GM19452 (cell line): Measurements from ENCODE around the gene C3orf52.
A peak's percentile ranks its signal among the peaks of the same experiment; 100 is the strongest.
"Not testable (repeated sequence)": the region's sequence is repeated elsewhere in the genome, so short reads cannot be mapped to it uniquely, and the experiment has no call there.

Experiments used
- ATAC-seq: cut with Tn5 transposase; IDR thresholded peaks from one replicate; pipeline ENCODE4 v1.9.1; 2021; ENCODE audit not compliant: unreplicated experiment

C3orf52 gene, protein sequence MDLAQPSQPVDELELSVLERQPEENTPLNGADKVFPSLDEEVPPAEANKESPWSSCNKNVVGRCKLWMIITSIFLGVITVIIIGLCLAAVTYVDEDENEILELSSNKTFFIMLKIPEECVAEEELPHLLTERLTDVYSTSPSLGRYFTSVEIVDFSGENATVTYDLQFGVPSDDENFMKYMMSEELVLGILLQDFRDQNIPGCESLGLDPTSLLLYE

DNA sequence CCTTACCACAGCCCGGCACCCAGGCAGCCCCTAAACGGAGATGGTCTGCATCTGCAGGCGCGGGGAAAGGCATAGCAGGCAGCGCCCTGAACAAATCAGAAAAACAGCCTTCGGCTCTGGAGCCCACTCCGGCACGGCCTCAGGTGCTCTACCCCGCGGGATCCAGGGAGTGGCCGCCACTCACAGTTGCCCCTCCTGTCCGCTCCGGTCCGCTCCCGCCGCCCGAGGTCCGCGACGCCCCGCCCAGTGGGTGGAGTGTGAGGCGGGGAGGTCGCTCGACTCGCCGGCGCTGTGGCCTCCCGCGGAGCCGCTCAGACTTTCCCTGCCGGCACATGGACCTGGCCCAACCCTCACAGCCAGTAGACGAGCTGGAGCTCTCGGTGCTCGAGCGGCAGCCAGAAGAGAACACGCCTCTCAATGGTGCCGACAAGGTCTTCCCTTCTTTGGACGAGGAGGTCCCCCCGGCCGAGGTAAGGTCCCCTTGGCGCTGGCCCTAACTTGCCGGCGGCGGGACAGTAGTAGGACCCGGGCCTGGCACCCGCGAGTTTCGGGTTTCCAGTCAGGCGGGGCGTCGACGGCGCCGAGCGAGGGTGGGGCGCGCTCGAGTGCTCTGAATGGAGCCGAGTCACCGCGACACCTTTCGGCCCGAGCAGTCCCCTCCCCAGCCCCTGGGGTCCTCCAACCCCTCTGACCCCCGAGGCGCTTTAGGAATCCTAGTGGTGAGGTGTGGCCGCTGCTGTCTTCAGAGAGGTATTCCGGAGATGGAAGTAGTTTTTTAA is at the start of gene C3orf52:
Gene C3orf52, plus strand, starts transcription at position 314 of the 779 bp plus-strand sequence. Its CDS starts 19 bp downstream, at position 333.
- peak; percentile 85 for ATAC-seq

DNA sequence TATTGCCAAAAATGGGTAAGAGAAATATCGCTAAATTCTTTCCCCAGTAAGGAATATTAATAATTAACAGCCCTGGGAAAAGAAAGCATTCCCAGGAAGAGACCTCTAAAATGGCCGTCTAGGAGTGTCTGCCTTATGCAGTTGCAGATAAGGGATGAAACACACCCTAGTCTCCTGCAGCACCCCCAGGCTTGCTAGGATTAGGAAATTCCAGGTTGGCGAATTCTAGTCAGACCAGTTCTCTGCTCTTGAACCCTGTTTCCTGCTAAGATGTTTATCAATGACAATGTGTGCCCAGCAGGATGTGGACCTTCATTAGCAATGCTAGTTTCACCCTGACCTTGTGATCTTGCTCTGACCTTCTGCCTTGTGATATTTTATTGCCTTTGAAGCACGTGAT is 49.0 kb upstream of the C3orf52 start:
- not testable (repeated sequence) for ATAC-seq

DNA sequence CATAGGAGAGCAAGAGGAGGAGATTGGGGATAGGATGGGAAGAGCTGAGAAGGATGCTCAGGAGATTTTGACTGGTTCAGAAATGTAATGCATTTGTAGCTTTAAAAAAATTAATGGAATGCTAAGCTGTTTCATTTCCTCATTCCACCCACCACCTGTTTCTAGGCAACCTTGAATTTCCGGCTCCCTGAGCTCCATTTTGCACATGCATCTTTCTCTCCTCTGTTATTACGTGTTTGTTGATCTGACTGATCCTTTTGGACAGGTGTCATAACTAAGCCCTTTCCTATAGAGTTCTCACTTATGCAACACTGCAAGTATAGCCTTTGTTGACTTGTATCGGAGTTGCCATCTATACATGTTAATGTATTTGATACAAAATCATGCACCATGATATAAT is 47.3 kb upstream of the C3orf52 start:
- ATAC-seq: no peak

DNA sequence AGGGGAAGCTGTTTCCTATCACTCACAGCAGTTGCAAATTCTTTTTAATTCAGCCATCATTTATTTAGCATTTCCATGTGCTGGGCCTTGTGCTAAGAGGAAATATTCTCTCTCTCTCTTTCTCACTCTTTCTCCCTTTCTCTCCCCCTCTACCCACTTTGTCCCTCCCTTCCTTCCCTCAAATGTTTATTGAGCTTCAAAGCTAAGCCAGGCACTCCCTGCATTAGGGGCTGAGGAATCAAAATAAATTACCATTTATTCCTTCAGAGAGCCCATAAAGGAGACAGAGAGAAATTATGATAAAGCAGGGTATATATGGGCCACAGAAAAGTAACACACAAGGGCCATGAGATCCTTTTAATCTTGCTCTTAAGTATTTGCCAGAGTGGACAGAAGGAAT is 44.9 kb upstream of the C3orf52 start:
- no peak for ATAC-seq

DNA sequence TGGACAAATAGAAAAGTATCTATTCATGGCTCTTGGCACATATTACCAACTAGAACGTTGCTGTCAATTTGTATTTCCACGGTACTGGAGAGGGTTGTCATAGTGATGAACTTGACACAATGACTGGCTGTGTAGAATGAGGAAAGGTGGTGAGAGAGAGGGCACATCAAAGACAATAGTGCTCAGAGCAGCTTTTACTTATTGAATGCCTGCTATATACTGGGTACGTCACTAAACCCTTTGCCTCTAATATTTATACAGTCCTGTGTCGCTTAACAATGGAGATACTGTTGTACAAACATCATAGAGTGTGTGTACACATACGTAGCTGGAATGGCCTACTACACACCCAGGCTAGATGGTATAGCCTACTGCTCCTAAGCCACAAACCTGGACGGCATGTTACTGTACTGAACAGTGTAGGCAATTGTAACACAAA is 43.3 kb upstream of the C3orf52 start:
- ATAC-seq: no peak

DNA sequence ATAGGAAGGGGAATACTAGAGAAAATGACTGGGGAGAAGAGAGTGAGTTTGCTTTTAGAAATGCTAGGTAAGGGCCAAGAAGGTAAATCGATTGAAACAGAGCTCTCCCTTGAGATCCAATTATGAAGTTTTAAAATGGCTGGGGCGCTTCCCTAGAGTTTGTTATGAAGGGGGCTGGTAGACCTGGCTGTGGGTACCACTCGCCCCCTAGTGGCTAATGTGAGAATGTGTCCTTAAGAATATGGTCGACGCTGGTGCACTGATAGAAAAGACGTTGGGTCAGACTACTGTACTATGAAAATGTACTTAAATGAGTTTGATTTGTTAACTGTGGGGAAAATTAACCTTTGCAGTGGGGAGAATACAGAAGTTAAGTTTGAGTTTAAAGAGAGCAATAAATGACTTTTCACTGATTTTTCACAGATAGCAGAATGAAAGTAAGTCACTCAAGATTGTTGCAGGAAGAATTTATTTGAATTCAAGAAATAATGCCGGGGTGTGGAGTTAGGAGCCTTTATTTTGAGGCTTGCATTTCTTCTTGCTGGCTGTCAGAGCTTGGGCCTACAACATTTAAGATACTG is 42.5 kb upstream of the C3orf52 start:
- peak; percentile 93 for ATAC-seq

DNA sequence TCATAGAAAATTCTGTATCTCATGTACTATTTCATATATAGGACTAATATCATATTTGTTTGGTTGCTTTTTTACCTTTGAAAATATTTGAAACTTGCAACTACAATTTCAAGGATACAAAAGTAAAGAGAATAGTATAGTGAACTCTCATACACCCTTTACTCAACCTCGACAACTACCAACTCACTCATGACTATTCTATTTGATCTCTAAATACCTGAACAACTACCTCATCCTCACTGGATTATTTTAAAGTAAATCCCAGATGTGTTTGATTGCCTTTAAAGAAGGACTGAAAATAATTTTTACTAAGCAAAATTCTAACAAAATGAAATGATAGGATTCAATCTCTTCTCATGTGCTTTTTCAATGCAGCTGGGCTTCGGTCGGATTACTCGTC is 39.6 kb upstream of the C3orf52 start:
- ATAC-seq: no peak

DNA sequence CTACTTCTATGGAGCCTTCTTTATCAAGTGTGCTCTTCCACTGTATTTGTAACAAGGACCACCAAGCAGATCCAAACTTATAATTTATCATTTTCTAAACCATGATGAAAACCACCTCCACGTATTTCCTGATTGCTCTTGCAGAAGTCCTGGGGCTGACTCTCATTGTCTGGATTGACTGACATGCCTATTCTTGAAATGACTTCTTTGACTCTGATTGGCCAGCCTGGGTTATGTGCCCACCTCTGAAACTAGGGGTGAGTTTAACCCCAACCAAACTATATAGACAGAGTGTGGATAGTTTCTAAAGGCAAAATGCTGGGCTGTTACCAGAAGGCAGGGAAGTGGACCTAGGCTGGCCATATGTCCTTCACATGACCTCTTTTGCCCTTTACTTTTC is 38.9 kb upstream of the C3orf52 start:
- ATAC-seq: no peak

DNA sequence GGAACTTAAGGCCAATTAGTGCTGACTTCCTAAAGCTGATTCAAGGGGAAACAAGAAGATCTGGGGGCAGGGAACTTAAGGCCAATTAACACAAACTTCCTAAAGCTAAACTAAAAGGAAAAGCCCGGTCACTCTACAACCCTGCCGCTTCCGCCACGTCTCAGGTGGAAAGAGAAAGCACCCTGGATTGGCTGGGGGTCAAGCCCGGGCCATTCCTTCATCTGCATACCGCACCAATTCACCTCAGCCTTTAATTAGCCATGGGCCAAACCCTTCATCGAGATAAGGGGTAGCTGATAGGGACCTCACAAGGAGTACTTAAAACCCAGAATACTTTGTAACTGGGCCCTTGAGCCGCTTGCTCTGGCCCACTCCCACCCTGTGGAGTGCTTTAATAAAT is 37.3 kb upstream of the C3orf52 start:
- no peak for ATAC-seq

DNA sequence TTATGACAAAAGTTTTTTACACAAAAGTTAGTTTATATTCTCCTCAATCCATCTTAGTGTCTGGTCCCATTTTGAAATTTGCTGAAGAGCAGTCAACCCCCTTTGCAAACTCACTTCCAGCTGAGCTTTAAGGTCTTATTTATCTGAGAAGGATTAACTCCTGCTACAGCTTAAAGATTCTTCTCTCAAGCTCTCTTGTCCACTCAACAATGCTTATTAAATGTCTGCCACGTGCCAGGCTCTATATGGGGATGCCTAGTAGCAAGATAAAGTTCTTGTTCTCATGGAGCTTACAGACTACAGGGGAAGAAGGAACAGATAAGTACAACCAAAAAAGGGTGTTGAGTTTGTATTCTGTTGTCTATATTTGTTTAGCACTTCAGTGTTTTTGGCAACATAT is 33.0 kb upstream of the C3orf52 start:
- no peak for ATAC-seq

DNA sequence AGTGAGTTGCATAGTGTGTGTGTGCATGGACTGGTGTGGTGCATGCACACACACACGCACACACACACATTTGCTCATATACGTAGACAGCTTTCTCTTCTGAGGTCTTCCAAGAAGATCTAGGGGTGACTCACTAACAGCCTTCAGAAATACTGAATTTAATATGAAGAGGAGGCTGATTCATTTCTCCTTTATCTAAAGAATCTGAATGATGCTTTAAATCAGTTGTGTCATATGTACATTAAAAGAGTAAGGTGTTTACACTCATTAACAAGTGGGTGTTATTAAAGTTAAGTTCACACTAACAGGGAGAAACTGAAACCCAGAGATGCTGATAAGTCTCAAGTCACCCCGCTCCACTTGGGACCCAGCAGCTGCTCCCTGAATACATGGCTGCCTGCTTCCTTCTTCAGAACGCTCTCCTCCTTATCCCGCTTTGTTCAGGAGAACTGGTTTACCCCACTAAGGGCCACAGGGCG is 29.7 kb upstream of the C3orf52 start:
- ATAC-seq: no peak

DNA sequence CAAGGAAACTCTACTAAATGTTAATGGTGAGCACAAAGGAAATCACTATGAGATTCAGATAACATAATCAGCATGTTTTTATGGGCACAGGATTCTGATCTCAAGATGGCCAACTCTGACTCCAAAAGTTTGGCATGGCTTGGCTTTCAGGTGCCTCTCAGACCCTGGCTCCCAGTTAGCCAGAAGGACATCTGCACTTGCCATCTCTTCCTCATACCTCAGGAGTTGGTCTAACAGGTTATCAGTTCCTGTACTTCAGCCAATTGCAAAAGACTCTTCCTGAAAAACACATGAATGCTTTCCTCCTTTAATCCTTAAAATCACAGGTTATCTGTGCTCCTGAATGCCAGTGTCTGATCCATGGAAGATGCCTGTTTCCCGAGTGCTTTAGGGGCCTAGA is 26.7 kb upstream of the C3orf52 start:
- ATAC-seq: no peak

DNA sequence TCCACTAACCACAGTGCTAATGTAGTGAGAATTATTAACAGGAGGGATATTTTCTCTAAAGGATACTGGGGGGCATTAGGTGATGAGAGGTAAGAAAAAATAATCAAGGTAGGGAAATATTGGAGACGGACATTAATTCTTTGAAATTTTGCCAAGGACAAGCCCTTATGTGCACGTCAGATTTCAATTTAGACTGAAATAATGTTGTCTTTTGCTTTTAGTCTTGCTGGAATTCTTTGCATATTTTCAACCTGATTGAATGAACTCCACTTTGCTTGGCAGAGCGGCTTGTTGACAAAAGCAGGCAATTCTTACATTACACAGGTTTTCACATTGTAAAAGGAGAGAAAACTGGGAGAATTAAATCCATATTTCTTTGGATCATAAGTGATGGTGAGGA is 25.0 kb upstream of the C3orf52 start:
- no peak for ATAC-seq

DNA sequence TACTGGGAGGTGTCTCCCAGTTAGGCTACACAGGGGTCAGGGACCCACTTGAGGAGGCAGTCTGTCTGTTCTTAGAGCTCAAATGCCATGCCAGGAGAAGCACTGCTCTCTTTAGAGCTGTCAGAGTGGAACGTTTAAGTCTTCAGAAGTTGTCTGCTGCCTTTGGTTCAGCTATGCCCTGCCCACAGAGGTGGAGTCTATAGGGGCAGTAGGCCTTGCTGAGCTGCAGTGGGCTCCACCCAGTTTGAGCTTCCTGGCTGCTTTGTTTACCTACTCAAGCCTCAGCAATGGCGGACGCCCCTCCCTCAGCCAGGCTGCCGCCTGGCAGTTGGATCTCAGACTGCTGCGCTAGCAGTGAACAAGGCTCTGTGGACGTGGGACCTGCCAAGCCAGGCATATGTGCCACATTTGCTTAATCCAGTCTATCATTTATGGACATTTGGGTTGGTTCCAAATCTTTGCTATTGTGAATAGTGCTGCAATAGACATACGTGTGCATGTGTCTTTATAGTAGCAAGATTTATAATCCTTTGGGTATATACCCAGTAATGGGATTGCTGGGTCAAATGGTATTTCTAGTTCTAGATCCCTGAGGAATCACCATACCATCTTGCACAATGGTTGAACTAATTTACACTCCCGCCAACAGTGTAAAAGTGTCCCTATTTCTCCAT is 13.7 kb upstream of the C3orf52 start:
- ATAC-seq: not testable (repeated sequence)

DNA sequence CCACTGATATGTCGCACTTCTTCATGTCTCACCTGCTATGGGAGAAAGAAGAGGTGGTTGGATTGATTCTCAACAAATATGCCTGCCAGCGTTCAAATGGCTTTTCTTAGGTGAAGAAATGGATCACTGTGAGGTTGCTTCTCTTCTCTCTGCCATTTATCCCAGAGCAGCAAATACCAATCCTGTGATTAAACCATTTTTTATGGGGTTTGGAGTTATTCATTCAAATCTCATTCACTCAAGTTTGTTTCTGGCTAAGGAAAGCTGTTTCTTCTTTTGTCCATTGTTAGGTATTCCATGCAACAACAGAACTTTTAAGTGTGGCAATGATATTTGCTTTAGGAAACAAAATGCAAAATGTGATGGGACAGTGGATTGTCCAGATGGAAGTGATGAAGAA is 12.2 kb upstream of the C3orf52 start:
- no peak for ATAC-seq

DNA sequence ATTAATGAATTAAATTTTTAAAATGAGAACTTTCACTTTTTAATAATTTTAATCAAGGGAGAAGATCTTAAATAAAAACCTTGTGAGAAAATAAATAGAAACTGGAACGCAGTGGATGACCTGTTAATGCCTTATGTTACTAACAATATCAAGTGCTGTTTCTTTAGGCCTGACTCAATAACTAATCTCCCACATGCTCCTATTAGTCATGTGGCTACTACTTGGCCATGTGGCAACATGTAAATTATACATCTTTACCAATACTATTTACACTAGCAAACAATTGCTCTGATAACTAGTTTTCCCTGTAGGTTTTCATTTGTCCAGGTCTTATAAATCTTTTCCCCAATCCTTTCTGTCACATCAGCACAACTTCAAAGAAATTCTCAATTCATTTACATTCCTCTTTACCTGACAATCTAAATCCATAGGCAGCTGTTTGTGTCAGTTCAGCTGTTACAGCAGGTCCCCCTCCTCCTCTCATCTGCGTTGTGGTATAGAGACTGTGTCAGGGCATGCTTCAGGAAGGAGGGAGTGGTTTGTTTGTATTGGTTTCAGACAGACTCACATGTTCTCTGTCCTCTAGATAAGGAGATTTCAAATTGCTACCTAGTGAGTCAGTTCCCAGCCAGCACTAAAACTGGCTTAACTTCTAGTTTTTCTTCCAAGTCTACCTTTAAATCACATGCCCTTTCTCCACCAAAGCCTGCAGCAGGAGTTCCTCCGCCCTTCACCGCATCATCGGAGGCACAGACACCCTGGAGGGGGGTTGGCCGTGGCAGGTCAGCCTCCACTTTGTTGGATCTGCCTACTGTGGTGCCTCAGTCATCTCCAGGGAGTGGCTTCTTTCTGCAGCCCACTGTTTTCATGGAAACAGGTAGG is 11.3 kb upstream of the C3orf52 start:
- ATAC-seq: peak; percentile 79

DNA sequence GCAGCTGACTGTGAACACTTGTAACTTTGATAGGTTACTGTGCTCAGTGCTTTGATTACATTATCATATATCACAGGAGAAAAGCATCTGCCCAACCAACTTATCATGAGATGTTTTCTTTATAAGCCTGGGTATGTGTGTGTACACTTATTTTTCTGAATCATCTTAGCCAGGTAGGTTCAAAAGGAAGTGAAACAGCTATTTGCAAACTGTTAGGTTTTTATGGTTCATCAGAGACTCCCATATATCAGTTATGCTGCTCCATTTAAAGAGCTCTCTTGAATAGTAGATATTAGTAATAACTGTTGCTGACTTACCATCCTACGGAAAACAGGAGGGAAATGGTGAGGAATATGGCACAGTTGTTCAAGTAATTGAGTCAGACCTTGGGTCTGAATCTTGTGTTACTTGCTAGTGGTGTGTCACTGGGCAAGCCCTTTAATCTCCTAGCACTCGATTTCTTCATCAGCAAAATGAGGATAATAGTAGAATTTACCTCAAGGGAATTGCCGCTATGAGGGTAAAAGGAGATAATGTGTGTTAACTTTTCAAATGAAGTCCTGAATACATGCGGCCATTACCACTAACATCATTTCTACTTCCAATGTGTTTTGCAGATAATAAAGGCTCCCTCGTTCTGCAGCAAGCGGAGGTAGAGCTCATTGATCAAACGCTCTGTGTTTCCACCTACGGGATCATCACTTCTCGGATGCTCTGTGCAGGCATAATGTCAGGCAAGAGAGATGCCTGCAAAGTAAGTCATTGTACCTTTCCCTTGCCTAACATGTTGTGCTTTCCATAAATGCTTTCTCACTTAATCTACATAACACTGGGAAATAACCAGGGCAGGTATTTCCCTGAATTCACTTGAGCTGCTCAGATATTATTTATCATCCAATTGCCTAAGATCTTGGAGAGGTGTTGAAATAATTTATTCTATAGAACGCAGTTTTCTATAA is 7.8 kb upstream of the C3orf52 start:
- no peak for ATAC-seq

DNA sequence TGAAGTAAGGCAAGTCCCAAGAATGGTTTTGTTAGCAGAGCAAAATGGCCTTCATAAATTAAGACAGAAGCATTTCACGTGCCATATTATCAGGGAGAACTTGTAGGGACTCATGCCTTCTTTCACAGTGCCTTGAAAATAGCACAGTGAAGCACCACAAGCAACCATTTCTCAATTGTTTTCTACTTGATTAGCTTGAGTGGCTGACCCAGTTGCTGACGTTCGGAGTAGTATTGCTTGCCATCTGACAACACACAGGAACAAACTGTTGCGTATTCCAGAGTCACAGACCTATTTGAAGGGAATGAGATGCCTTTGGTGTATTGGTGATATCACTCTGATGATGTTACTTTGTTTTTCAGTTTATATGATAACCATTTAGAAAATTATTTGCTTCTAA is 3.0 kb upstream of the C3orf52 start:
- ATAC-seq: no peak

DNA sequence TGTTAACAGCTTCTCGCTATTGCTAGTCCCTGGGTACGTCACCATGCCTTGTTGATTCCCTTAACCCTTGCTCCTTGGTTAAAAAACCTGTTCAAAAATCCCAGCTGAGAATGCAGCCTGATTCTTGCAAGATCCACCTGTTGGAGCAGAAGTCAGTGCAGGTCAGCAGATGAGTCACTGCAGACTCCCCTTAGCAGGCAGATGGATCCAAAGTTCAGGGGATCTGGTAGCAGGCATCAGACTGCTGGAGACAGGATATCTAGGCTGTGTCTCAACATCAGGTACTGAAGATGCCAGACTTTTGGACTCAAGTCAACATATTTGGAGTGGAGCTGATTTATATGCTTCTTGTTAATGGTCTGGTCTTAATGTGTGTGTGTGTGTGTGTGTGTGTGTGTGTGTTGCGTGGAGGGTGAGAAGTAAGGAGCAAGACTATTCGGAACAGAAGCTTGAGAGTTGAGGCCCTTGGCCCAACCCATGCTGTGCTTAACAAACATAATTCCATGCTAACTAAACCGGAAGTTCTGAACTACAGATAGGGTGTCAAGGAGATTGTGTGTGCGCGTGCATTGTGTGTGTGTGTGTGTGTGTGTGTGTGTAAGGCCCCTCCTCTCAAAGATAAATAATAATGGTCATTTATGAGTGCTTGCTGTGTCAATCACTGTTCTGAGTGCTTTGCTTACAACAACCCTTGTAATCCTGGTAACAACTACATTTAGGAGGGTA is 1.0 kb upstream of the C3orf52 start:
- ATAC-seq: no peak
